Measurements from ENCODE around the gene SLC13A3.

DNA sequence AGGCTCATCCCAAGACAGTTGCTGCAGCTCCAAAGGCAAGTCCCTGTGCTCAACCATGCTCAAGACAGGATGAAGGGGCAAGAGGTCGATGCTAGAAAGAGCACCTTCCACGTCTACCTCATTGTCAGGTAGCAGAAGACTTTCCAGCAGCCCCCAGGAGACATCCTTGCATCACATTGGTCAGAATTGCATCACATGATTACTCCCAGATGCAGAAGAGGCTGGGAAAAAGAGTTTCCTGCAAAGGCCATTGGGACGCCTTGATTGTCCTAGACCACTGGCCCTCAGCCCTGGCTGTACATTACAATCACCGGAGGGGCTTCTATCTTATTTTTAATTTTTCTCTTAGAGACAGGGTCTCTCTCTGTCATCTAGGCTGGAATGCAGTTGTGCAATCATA, 120.6 kb downstream of the SLC13A3 start:
- TF ChIP-seq, protein P1, sequence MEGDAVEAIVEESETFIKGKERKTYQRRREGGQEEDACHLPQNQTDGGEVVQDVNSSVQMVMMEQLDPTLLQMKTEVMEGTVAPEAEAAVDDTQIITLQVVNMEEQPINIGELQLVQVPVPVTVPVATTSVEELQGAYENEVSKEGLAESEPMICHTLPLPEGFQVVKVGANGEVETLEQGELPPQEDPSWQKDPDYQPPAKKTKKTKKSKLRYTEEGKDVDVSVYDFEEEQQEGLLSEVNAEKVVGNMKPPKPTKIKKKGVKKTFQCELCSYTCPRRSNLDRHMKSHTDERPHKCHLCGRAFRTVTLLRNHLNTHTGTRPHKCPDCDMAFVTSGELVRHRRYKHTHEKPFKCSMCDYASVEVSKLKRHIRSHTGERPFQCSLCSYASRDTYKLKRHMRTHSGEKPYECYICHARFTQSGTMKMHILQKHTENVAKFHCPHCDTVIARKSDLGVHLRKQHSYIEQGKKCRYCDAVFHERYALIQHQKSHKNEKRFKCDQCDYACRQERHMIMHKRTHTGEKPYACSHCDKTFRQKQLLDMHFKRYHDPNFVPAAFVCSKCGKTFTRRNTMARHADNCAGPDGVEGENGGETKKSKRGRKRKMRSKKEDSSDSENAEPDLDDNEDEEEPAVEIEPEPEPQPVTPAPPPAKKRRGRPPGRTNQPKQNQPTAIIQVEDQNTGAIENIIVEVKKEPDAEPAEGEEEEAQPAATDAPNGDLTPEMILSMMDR (IDR thresholded peaks at IDR 0.05): no peak
- no peak for TF ChIP-seq POLR2A (IDR thresholded peaks at IDR 0.05)
